ENCODE results near the gene CARNS1.
A peak's percentile ranks its signal among the peaks of the same experiment; 100 is the strongest.
"Not testable (repeated sequence)": the region's sequence is repeated elsewhere in the genome, so short reads cannot be mapped to it uniquely, and the experiment has no call there.

The CARNS1 gene

GRCh38 chr11:67463680-67464410, 48.4 kb downstream of the CARNS1 start:
- H2AFZ ChIP-seq (ENCODE audit: low read depth, low read length, severe bottlenecking): no peak overlapping the region
- H3K36me3 ChIP-seq (ENCODE audit: low read length): no peaks in the 10 kb centered on the region
- H4K20me1 ChIP-seq (ENCODE audit: low read depth, low read length): no peaks in the 10 kb centered on the region
- H3K9me2 ChIP-seq (replicated peaks; ENCODE audit: insufficient read depth, low read length): no peaks in the 10 kb centered on the region
- H3K9ac ChIP-seq (ENCODE audit: low read length): peak overlapping the region; percentile 99
- peak overlapping the region; percentile 49 for H3K4me3 ChIP-seq (ENCODE audit: insufficient read depth, low read length, poor library complexity, severe bottlenecking)
- peak overlapping the region; percentile 89 for H3K4me2 ChIP-seq (ENCODE audit: low read depth, low read length, poor library complexity, severe bottlenecking)
- TF ChIP-seq CTCF (IDR thresholded peaks at IDR 0.05; ENCODE audit: insufficient read depth, low read length, poor library complexity, severe bottlenecking) (no peak), EZH2phosphoT487 (conservative IDR thresholded peaks at IDR 0.05; ENCODE audit: low read length) (no peak)
- peaks cover 20% of the 10 kb centered on the region for H3K79me2 ChIP-seq (ENCODE audit: insufficient read depth, low read length)
- no peaks in the 10 kb centered on the region for H3K27me3 ChIP-seq (ENCODE audit: low read length)
- peaks cover 69% of the 10 kb centered on the region for H3F3A ChIP-seq (ENCODE audit: insufficient read depth)
- H3K9me3 ChIP-seq (ENCODE audit: insufficient read depth, low read length): no peaks in the 10 kb centered on the region
- peak overlapping the region; percentile 75 for H3K27ac ChIP-seq (ENCODE audit: low read depth, low read length)

GRCh38 chr11:67464411-67465188, 49.1 kb downstream of the CARNS1 start:
- Histone ChIP-seq H3K9ac (ENCODE audit: low read length) (peak overlapping the region; percentile 99), H3K79me2 (ENCODE audit: insufficient read depth, low read length) (peaks cover 20% of the 10 kb centered on the region), H4K20me1 (ENCODE audit: low read depth, low read length) (no peaks in the 10 kb centered on the region), H2AFZ (ENCODE audit: low read depth, low read length, severe bottlenecking) (no peak overlapping the region), H3K9me3 (ENCODE audit: insufficient read depth, low read length) (no peaks in the 10 kb centered on the region), H3K36me3 (ENCODE audit: low read length) (no peaks in the 10 kb centered on the region), H3K27me3 (ENCODE audit: low read length) (no peaks in the 10 kb centered on the region), H3K9me2 (replicated peaks; ENCODE audit: insufficient read depth, low read length) (no peaks in the 10 kb centered on the region), H3F3A (ENCODE audit: insufficient read depth) (peaks cover 61% of the 10 kb centered on the region), H3K27ac (ENCODE audit: low read depth, low read length) (peak overlapping the region; percentile 94), H3K4me2 (ENCODE audit: low read depth, low read length, poor library complexity, severe bottlenecking) (peak overlapping the region; percentile 89), H3K4me3 (ENCODE audit: insufficient read depth, low read length, poor library complexity, severe bottlenecking) (peak overlapping the region; percentile 63)
- TF ChIP-seq CTCF (IDR thresholded peaks at IDR 0.05; ENCODE audit: insufficient read depth, low read length, poor library complexity, severe bottlenecking) (no peak), EZH2phosphoT487 (conservative IDR thresholded peaks at IDR 0.05; ENCODE audit: low read length) (no peak)

GRCh38 chr11:67465189-67465510, 49.7 kb downstream of the CARNS1 start:
- H3K27ac ChIP-seq (ENCODE audit: low read depth, low read length): peak overlapping the region; percentile 94
- no peaks in the 10 kb centered on the region for H3K36me3 ChIP-seq (ENCODE audit: low read length)
- H3K79me2 ChIP-seq (ENCODE audit: insufficient read depth, low read length): peaks cover 20% of the 10 kb centered on the region
- no peaks in the 10 kb centered on the region for H3K27me3 ChIP-seq (ENCODE audit: low read length)
- no peaks in the 10 kb centered on the region for H3K9me3 ChIP-seq (ENCODE audit: insufficient read depth, low read length)
- peak overlapping the region; percentile 99 for H3K9ac ChIP-seq (ENCODE audit: low read length)
- H4K20me1 ChIP-seq (ENCODE audit: low read depth, low read length): no peaks in the 10 kb centered on the region
- H3K4me3 ChIP-seq (ENCODE audit: insufficient read depth, low read length, poor library complexity, severe bottlenecking): peak overlapping the region; percentile 63
- H3K9me2 ChIP-seq (replicated peaks; ENCODE audit: insufficient read depth, low read length): no peaks in the 10 kb centered on the region
- no peak overlapping the region for H2AFZ ChIP-seq (ENCODE audit: low read depth, low read length, severe bottlenecking)
- peak overlapping the region; percentile 89 for H3K4me2 ChIP-seq (ENCODE audit: low read depth, low read length, poor library complexity, severe bottlenecking)
- TF ChIP-seq EZH2phosphoT487 (conservative IDR thresholded peaks at IDR 0.05; ENCODE audit: low read length) (no peak), CTCF (IDR thresholded peaks at IDR 0.05; ENCODE audit: insufficient read depth, low read length, poor library complexity, severe bottlenecking) (no peak)
- H3F3A ChIP-seq (ENCODE audit: insufficient read depth): peaks cover 56% of the 10 kb centered on the region

- not testable (repeated sequence) for H3K9me2 ChIP-seq (replicated peaks; ENCODE audit: insufficient read depth, low read length); H3K9me3 ChIP-seq (ENCODE audit: insufficient read depth, low read length); H2AFZ ChIP-seq (ENCODE audit: low read depth, low read length, severe bottlenecking); H3K36me3 ChIP-seq (ENCODE audit: low read length); H3K27me3 ChIP-seq (ENCODE audit: low read length); H4K20me1 ChIP-seq (ENCODE audit: low read depth, low read length)
- H3K4me2 ChIP-seq (ENCODE audit: low read depth, low read length, poor library complexity, severe bottlenecking): peak overlapping the region; percentile 89
- H3K4me3 ChIP-seq (ENCODE audit: insufficient read depth, low read length, poor library complexity, severe bottlenecking): peak overlapping the region; percentile 63
- H3K9ac ChIP-seq (ENCODE audit: low read length): peak overlapping the region; percentile 99
- peak overlapping the region; percentile 94 for H3K27ac ChIP-seq (ENCODE audit: low read depth, low read length)
- H3F3A ChIP-seq (ENCODE audit: insufficient read depth): peaks cover 52% of the 10 kb centered on the region
- H3K79me2 ChIP-seq (ENCODE audit: insufficient read depth, low read length): peaks cover 20% of the 10 kb centered on the region
These were observed 50.1 kb downstream of the CARNS1 start for GRCh38 chr11:67465530-67465929.

All from SU-DHL-6 (cell line).